GM19351 (cell line): ENCODE results near the gene KIRREL1.

Experiments used
- ATAC-seq: cut with Tn5 transposase; IDR thresholded peaks from one replicate; pipeline ENCODE4 v1.9.1; 2021; ENCODE audit warnings: mild to moderate bottlenecking, moderate library complexity; ENCODE audit not compliant: unreplicated experiment

Gene KIRREL1

DNA sequence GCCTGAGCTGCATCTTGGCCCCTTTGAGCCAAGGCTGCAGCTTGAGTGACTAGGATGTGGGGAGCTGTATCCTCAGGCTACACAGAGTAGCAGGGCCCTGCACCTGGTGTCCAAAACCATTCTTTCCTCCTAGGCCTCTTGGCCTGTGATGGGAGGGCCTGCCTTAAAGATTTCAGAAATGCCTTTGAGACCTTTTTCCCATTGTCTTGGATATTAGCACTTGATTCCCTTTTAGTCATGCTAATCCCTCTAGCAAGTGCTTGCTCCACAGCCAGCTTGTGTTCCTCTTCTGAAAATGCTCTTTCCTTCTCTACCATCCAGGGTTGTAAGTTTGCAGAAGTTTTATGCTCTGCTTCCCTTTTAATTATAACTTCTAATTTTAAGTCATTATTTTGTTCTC lies 21.7 kb upstream of the KIRREL1 start:
- ATAC-seq = no peak

DNA sequence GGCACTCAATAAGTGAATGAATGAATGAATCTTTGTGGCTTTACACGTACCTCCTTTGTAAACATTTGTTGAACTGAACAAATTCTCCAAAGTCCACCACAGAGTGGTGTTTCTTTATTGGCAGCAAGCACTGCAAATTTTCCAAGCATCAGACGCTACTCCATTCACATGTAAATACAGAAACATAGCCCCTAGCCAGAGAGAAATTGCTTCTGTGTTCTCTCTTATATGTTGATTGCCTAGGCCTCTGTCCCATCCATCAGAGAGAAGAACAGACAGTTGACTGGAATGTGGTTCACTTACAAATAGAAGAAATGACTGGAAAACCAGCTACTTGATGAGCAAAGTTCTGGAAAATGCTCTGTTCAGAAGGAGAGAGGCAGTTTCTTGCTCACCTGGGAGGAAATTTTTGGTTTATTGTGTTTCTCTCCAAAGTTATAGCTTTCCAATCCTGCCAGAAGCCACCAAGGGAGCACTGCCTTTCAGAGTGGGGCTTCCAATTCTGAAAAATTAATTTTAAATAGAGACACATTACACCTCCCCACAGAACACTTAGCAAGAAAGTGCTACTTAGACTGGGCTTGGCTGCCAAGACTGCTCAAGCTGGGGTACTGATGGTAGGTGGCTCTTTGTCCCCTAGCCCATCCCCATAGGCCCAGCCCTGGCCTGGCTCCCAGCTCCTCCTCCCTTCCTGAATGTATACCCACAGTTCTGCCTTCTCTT lies 18.1 kb upstream of the KIRREL1 start:
- no peak for ATAC-seq

DNA sequence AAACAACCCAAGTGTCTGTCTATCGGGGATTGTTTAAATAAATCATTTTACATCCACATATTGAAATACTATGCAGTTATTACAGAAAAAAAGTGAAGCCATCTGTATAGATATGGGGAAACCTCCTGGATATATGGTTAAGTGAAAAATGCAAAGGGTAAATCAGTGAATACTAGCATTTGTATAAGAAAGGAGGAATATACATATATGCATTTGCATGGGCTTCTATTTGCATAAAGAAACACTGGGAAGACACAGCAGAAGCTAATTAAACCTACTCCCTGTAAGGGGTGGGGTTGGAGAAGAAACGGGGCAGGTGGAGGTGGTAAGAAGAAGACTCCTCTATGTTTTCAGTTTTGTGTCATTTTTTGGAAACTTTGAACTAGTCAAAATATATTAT lies 16.6 kb upstream of the KIRREL1 start:
- no peak for ATAC-seq

DNA sequence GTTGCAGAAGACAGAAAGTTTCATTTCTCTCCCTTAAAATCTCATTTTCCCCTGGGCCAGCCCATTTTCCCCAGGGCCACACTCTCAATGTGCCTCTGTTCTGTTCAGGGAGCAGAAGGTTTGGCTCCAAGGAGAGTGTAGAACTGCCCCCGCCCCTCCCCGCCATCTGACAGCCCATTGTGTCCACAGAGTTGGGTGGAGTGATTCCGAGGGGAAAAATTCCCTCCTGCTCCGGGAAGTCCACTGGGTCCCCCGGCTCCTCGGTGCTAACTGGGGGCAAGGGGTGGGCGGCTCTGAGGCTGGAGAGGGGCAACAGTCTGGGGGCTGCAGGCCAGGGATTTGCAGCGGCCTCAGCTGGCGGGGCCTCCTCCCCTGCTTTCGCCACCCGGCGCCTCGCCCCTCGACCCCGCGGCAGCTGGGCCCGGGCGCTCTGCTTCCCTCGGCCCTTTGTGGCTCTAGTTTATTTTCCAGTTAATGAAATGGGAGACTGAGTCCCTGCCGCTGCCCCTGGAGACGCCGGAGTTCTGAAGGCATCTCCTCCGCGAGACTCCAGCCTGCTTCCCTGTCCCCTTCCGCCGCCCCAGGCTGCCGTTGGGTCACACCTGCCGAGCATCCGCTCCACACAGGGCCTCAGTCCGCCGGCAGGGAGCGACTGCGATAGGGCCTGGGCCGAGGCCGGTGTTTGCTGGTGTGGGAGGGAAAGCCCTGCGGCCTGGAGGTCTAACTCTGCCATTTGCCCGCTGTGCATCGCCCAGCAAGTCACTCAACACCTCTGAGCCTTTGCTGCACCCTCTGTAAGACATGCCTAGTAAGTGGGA lies 14.7 kb upstream of the KIRREL1 start:
- ATAC-seq = no peak

DNA sequence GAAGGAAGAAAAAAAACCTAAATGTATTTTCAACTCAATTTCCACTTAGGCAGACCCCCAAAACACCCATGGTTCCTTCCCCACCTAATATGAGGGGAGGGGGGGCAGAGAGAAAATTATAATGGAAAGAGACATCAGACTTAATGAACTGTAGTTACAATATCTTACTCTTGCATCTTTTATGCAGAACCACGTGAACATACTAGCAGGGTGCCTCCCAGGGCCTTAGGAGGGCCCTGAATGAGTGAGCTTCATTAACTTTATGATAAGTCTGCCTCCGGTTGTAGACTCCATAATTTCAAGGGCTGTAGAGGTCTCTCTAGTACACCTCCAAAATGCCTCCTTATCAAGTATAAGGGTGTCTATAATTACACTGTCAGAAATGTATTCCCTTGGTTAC lies 11.3 kb upstream of the KIRREL1 start:
- no peak for ATAC-seq

DNA sequence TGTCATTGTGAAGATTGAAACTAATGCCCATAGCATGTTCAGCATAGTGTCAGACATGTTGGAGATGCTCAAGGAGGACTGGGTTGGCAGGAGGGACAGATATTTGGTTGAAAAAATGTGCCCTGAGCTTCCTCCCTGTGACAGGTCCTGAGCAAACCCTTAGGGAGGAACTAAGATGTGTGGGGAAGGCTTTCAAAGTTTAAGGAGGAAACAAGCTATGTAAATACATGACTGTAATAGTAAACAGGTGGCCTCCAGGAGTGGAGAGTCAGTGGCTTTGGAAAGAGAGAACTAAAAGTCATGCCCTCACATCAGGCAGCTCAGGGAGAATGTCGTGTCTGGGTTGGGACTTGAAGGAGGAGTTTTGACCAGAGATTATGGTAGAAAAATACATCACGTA lies 9.7 kb upstream of the KIRREL1 start:
- ATAC-seq = no peak

DNA sequence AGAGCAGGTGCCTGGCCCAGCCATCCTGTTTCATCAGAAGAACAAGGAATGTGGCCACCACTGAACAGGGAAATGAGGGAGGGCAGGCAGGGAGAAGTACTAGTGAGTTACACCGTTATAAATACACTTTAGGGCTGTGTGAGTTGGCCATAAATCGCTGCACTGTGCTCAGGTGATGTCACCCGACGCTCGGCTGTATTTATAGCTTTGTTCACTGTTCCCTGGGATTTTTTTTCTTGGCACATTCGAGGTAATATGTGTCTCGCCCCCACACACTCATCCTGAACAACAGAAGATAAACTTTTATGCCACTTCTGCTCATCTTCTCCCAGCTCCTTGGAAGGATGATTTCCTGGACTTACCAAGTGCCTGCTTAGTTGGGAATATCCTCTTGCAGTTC lies 9.0 kb upstream of the KIRREL1 start:
- ATAC-seq = no peak

DNA sequence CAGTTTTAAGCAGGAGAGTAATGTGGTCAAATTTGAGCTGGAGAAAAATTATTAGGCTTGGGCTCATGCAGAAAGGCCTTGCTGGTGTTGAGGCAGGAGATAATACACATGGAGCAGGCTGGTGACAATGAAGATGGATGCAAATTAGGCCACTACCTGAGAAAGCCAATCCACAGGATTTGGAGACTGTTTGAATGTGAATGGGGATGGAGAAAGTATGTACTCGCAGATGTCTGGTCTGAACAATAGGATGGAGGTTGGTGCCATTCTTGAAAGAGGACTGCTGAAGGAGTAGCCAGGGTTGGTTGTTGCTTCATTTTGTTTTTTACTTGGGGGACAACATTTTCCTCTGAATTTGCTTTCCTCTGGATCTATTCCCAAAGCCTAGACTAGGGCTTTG lies 8.0 kb upstream of the KIRREL1 start:
- ATAC-seq = no peak

DNA sequence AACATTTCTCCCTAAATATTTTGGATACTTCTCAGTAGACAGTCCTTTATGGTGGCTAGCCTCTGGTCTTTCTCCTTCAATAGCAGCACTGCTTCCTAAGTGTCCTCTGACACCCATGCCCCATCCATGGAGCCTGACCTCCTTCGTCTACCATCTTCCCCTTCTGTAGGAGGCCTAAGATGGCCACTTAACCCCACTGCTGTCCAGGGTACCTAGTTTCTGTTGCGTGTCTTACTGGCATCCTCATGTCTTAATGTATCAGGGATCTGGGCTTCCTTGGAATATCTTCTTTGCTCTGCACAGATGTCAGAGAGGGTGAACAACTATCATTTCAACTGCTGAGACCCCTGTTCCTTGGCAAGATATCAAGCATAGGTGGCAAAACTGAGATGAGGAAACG lies 5.4 kb upstream of the KIRREL1 start:
- no peak for ATAC-seq

DNA sequence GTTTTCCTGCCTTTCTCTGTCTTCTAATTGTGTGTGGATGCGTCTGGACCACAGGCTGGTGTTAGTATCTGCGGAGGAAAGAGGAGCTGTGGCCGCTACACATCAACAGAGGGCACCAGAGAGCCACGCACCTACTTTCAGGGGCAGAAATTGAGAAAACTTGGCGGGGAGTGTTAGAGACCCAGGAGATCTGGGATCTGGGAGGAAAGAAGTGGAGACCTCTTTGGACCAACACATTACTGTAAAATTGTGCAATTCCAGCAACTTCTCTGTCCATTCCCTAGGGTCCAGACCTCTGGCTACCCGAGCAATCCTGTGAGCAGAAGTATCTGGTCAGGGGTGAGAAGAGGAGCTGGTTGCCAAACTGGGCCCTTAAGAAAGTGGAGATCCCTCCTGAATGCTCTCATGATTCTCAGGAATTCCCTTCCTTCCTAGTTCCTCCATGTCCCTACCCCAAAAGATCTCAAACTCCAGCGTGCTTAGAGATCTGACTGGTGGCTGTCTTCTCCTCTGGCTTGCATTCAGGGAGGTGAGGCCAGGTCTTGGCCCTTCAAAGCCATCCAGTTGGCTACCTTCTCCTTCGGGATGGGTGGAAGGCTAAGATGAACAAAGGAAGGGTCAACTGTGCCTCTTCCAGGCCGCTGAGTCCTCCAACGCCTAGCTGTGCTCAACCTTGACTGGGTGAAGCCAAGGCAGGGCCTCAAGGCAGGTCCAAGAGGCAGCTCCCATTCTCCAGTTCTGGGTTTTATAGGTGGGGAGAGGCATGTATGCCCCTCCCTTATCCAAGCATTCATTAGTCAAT lies 1.2 kb upstream of the KIRREL1 start:
- peak; percentile 57 for ATAC-seq

DNA sequence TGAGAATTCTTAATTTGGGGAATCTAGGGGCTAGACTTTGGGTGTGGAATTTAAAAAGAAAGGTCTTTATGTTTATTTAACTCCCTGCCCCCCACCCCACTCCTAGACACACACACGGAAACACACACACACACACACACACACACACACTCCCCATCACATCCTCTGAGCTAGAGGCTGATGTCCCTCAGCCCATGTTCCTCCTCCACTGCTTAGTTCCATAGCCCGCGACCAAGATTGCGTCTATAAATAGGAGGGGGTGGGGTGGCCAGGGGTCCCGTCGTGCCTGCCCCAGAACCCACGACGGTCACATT lies 655 bp upstream of the KIRREL1 start:
- ATAC-seq = no peak

DNA sequence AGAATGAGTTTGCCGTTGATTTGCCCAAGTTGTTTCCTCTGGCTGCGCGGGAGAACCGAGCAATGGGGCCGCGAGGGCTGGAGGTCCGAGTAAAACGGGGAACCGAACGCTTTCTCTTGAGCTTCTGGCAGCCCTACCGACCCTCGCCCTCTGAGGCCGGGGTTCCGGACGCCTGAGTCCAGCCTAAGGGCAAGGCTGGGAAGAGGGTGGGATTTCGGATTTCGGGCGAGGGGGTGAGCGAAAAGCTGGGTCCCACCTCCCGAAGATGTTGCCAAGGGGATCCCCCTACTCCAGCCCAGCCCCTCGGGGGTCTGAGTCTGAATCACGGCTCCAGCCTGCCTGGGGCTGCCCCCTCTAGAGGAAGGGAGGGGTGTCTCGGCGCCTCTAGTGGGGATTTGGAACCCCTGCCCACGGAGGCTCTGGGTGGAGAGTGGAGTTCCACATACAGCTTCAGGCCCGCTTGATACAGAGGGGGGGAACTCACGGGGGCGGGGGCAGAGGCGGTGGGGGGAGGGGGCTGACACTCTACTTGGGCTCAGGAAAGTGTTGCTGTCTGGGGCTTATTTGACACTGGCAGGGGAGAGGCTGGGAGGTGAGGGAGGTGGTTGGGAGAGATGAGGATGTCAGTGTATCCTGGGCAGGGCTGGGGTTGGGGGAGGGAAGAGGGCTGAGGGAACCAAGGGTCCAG lies 617 bp downstream of the KIRREL1 start:
- ATAC-seq = no peak

DNA sequence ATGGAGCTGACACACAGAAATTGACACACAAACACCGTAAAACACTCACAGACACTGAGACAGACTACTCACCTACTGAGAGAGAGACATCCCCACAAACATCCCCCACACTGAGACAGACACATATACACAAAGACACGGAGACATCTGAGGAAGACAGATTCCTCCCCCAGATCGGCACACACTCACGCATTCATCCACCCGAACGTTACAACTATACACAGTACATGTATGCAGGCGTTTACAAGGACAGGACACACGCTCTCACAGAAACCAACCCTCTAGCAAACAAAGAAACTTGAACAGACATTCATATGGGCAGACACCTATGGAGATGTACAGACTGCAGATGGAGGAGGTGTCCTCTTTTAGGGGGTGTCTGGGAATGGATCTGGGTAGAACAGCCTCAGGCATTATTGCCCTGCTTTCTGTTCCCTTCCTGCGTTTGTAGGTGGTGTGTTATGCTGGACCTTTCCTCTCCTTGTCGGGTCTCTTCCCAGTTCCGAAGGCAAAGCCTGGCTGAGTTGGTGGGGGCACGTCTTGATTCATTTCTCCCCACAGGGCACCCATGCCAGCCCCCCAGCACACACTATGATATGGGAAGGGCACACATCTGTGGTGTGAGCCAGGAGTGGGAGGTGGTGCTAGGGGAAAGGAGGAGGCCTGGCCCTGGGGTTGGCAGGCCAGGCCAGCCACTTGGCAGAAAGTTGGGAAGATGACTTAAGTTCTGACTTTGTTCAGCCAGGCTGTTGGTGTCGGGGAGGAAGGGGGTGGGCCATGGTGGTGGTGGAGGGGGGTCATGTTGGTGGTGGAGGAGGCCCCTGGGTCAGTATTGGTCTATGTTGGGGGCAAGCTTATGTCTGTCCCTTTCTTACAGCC lies 1.5 kb downstream of the KIRREL1 start:
- no peak for ATAC-seq

DNA sequence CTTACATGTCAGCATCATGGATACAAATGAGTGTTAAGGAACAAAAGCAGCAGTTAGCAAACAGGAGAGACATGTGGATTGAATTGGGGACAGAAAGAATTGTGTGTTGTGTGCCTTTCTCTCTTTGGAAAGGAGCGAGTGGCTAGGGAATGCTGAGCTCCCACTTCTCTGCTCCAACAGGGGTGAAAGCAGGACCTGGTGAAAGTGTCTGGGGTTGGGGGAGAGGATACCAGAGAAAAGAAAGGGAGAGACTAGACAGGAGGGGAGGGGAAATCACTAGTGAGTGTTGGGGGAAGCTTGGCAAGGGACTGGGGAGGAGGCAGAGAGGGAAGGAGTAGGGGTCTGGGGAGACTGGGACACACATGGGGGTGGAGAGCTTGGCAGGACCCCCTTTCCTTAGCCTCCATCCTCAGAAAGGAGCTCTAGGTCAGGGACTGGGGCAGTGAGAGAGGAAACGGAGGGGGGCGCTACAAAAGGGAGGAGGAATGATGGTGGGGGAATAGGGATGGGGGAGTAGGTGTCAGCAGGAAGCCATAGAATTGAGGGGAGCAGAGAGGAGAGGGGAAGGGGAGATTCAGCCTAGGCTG lies 2.2 kb downstream of the KIRREL1 start:
- ATAC-seq = no peak

DNA sequence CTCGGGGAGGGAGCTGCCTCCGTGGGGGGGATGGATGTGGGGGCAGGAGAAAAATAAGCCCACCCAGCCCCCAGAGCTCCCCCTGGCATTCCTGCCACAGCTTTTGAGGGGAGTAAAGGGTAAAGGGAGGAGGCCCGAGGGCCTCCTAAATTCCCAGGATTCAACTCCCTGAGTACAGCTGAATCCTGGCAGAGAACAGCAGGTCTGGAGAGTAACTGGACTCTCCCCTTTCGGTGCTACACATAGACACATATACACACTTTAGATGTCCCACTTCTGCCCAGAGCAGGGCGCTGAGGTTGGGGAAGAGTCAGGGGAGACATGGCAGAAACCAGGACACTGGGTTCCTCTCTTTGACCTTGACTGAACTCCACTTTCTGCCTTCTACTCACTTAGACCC lies 3.0 kb downstream of the KIRREL1 start:
- ATAC-seq = no peak

DNA sequence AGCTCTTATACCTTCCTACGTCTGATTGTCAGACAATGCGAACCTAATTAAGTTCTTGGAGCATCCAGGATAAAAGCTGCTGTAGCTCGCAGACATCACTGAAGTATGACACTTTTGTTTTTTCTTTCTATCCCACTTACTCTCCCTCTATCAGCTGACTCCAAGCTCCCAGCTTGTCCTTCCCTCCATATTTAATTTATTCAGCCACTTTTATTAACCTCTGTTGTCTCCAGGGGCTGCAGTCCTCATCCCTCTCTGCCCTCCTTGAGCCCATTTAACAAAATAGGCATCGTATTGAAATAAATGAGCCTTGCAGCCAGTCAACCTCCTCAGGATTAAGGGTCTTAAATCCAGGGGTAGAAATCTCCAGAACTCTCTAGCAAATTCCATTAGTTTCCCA lies 7.1 kb downstream of the KIRREL1 start:
- no peak for ATAC-seq

DNA sequence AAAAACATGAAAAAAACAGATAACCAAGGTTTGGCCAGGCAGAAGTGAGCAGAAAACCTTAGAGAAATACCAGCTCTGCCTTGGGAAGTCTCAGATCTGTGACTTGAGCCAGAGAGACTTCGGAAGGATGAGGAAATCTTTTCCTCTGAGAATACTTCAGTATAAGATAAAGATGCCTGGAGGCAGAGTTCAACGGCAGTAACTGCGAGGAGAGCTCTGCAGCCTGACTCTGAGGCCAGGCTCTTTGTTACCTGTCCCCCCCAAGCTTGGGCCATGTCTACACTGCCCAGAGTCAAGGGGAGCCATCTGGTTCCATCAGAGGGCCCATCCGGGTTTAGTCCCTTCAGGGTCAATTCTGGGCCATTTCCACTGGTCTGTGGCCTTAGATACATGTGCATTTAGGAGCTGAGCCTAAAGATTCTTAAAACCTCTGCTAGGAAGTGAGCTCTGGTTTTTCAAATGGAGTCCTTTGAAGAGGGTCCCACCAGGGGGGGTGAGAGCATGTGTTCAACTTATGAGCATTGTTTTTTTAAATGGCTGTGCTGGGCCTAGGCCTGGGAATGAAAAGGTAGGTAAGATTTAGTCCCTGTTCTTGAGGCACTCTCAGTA lies 8.7 kb downstream of the KIRREL1 start:
- ATAC-seq = no peak

DNA sequence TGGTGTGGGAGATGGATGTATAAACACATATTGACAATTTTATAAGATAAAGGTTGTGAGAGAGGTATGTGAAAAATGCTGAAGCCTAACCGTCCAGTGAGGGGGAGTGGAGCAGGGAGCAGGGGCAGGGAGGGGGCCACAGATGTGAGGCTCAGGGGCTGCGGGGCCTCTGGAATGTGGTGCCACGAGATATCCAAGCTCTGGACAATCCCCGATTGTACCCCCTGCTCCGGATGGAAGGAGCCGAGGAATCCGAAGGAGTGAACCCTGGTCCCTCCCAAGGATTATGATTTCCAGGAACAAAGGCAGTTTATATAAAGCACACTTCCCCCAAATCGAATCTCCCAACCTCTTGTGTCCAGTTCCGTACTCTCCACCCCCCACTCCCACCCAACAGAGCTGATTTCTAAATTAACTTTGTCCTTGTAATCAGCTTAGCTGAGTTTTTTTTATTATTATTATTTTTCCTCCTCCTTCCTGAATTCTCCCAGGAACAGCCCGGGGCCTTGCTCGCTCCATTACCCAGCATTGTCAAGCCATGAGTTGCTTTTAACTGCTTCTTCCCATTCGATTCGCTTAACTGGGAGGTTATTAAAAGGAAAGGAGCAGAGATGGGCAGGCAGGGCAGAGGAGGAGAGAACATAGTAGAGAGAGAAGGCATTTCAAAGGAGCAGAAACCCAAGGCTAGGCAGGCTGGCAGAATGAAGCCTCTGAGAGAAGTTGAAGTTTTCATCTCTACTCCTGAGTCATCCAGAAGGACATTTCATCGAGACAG lies 9.4 kb downstream of the KIRREL1 start:
- no peak for ATAC-seq

DNA sequence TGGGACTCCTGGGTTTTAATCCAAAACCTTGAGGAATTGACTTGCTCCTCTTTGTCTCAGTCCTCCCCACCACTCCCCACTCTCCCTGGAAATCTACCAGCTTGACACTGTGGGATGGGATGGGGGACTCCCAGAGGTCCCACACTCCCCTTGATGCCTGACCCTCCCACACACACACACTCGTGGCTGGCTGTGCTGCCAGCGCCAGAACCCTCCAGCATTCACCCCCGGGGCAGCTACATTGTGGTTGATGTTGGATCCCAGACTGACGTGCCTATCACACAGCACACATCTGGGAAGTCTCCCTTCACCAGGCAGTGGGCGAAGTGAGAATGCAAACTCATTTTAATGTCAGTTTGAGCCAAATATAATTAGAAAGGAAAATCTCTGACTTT lies 10.0 kb downstream of the KIRREL1 start:
- no peak for ATAC-seq
